ENCODE results near the gene ELMO2. TPM values are rescaled to one million over a fixed set of nuclear protein-coding genes. Genes with fewer than 3 reads are reported as not detected.

The ELMO2 gene
- total RNA-seq, 1 experiment from 2014 or later: 40.0 TPM

GRCh38 chr20:46334303-46334904 is 72.0 kb downstream of the ELMO2 start:
- Histone ChIP-seq H3K27ac (no peak overlapping the region), H3K27me3 (replicated peaks) (peaks cover 69% of the 10 kb centered on the region), H3K9me3 (replicated peaks) (no peaks in the 10 kb centered on the region), H3K4me1 (replicated peaks) (no peaks in the 10 kb centered on the region), H3K36me3 (no peaks in the 10 kb centered on the region), H3K4me3 (no peak overlapping the region)
- DNase-seq (ENCODE audit: low read depth in 1 of 2, low spot score in 2 of 2): no peak

- no peaks in the 10 kb centered on the region for H3K4me1 ChIP-seq (replicated peaks)
- no peak overlapping the region for H3K27ac ChIP-seq
- H3K27me3 ChIP-seq (replicated peaks): peaks cover 59% of the 10 kb centered on the region
- no peak overlapping the region for H3K4me3 ChIP-seq
- no peak for DNase-seq (ENCODE audit: low read depth in 1 of 2, low spot score in 2 of 2)
- no peaks in the 10 kb centered on the region for H3K36me3 ChIP-seq
- no peaks in the 10 kb centered on the region for H3K9me3 ChIP-seq (replicated peaks)
These were observed 73.0 kb downstream of the ELMO2 start for GRCh38 chr20:46333161-46333991.

- H3K36me3 ChIP-seq: no peaks in the 10 kb centered on the region
- H3K4me3 ChIP-seq: no peak overlapping the region
- H3K9me3 ChIP-seq (replicated peaks): no peaks in the 10 kb centered on the region
- peaks cover 53% of the 10 kb centered on the region for H3K27me3 ChIP-seq (replicated peaks)
- no peak overlapping the region for H3K27ac ChIP-seq
- no peak for DNase-seq (ENCODE audit: low read depth in 1 of 2, low spot score in 2 of 2)
- no peaks in the 10 kb centered on the region for H3K4me1 ChIP-seq (replicated peaks)
These were observed 73.8 kb downstream of the ELMO2 start for GRCh38 chr20:46332373-46333160.

GRCh38 chr20:46331611-46332361 is 74.6 kb downstream of the ELMO2 start:
- H3K9me3 ChIP-seq (replicated peaks): no peaks in the 10 kb centered on the region
- no peak overlapping the region for H3K27ac ChIP-seq
- no peaks in the 10 kb centered on the region for H3K4me1 ChIP-seq (replicated peaks)
- peaks cover 51% of the 10 kb centered on the region for H3K27me3 ChIP-seq (replicated peaks)
- H3K4me3 ChIP-seq: no peak overlapping the region
- H3K36me3 ChIP-seq: no peaks in the 10 kb centered on the region
- no peak for DNase-seq (ENCODE audit: low read depth in 1 of 2, low spot score in 2 of 2)

GRCh38 chr20:46330831-46331371 is 75.5 kb downstream of the ELMO2 start:
- H3K4me3 ChIP-seq: no peak overlapping the region
- H3K27ac ChIP-seq: no peak overlapping the region
- no peaks in the 10 kb centered on the region for H3K9me3 ChIP-seq (replicated peaks)
- H3K4me1 ChIP-seq (replicated peaks): no peaks in the 10 kb centered on the region
- DNase-seq (ENCODE audit: low read depth in 1 of 2, low spot score in 2 of 2): no peak
- no peaks in the 10 kb centered on the region for H3K36me3 ChIP-seq
- H3K27me3 ChIP-seq (replicated peaks): peaks cover 47% of the 10 kb centered on the region

GRCh38 chr20:46330072-46330763 is 76.2 kb downstream of the ELMO2 start:
- H3K4me3 ChIP-seq: no peak overlapping the region
- no peaks in the 10 kb centered on the region for H3K36me3 ChIP-seq
- peaks cover 47% of the 10 kb centered on the region for H3K27me3 ChIP-seq (replicated peaks)
- no peaks in the 10 kb centered on the region for H3K4me1 ChIP-seq (replicated peaks)
- H3K27ac ChIP-seq: no peak overlapping the region
- no peak for DNase-seq (ENCODE audit: low read depth in 1 of 2, low spot score in 2 of 2)
- no peaks in the 10 kb centered on the region for H3K9me3 ChIP-seq (replicated peaks)

GRCh38 chr20:46328200-46328882 is 78.1 kb downstream of the ELMO2 start:
- H3K27ac ChIP-seq: no peak overlapping the region
- DNase-seq (ENCODE audit: low read depth in 1 of 2, low spot score in 2 of 2): no peak
- H3K4me3 ChIP-seq: no peak overlapping the region
- H3K4me1 ChIP-seq (replicated peaks): no peaks in the 10 kb centered on the region
- H3K36me3 ChIP-seq: no peaks in the 10 kb centered on the region
- H3K9me3 ChIP-seq (replicated peaks): no peaks in the 10 kb centered on the region
- H3K27me3 ChIP-seq (replicated peaks): peaks cover 40% of the 10 kb centered on the region

GRCh38 chr20:46327557-46327956 is 78.9 kb downstream of the ELMO2 start:
- no peak overlapping the region for H3K27ac ChIP-seq
- H3K36me3 ChIP-seq: no peaks in the 10 kb centered on the region
- no peaks in the 10 kb centered on the region for H3K4me1 ChIP-seq (replicated peaks)
- peaks cover 40% of the 10 kb centered on the region for H3K27me3 ChIP-seq (replicated peaks)
- no peaks in the 10 kb centered on the region for H3K9me3 ChIP-seq (replicated peaks)
- no peak overlapping the region for H3K4me3 ChIP-seq
- no peak for DNase-seq (ENCODE audit: low read depth in 1 of 2, low spot score in 2 of 2)

- no peak overlapping the region for H3K27ac ChIP-seq
- no peaks in the 10 kb centered on the region for H3K36me3 ChIP-seq
- DNase-seq (ENCODE audit: low read depth in 1 of 2, low spot score in 2 of 2): no peak
- no peak overlapping the region for H3K4me3 ChIP-seq
- no peaks in the 10 kb centered on the region for H3K4me1 ChIP-seq (replicated peaks)
- H3K9me3 ChIP-seq (replicated peaks): no peaks in the 10 kb centered on the region
- H3K27me3 ChIP-seq (replicated peaks): peaks cover 41% of the 10 kb centered on the region
These were observed 80.6 kb downstream of the ELMO2 start for GRCh38 chr20:46325789-46326188.

- H3K9me3 ChIP-seq (replicated peaks): no peaks in the 10 kb centered on the region
- no peaks in the 10 kb centered on the region for H3K36me3 ChIP-seq
- no peak overlapping the region for H3K27ac ChIP-seq
- no peaks in the 10 kb centered on the region for H3K4me1 ChIP-seq (replicated peaks)
- peaks cover 40% of the 10 kb centered on the region for H3K27me3 ChIP-seq (replicated peaks)
- no peak overlapping the region for H3K4me3 ChIP-seq
- DNase-seq (ENCODE audit: low read depth in 1 of 2, low spot score in 2 of 2): peak in 1 of 2 experiments; percentile 19
These were observed 81.3 kb downstream of the ELMO2 start for GRCh38 chr20:46324960-46325703.

GRCh38 chr20:46324379-46324778 is 82.0 kb downstream of the ELMO2 start:
- H3K9me3 ChIP-seq (replicated peaks): no peaks in the 10 kb centered on the region
- no peak overlapping the region for H3K4me3 ChIP-seq
- no peak overlapping the region for H3K27ac ChIP-seq
- DNase-seq (ENCODE audit: low read depth in 1 of 2, low spot score in 2 of 2): no peak
- H3K36me3 ChIP-seq: no peaks in the 10 kb centered on the region
- peaks cover 43% of the 10 kb centered on the region for H3K27me3 ChIP-seq (replicated peaks)
- H3K4me1 ChIP-seq (replicated peaks): no peaks in the 10 kb centered on the region

GRCh38 chr20:46323557-46323956 is 82.9 kb downstream of the ELMO2 start:
- no peaks in the 10 kb centered on the region for H3K36me3 ChIP-seq
- no peaks in the 10 kb centered on the region for H3K4me1 ChIP-seq (replicated peaks)
- DNase-seq (ENCODE audit: low read depth in 1 of 2, low spot score in 2 of 2): no peak
- no peak overlapping the region for H3K4me3 ChIP-seq
- peaks cover 48% of the 10 kb centered on the region for H3K27me3 ChIP-seq (replicated peaks)
- H3K27ac ChIP-seq: no peak overlapping the region
- no peaks in the 10 kb centered on the region for H3K9me3 ChIP-seq (replicated peaks)
